HepG2 (cell line): Measurements from ENCODE around the gene DHTKD1. TPM values are rescaled to one million over a fixed set of nuclear protein-coding genes. Genes with fewer than 3 reads are reported as not detected.

ENCODE experiments used
- ETS1 ChIP-seq: sonication (generic); formaldehyde crosslinking; IDR thresholded peaks from 2 replicates; pipeline ENCODE4 v1.4.0; 2020; ENCODE audit warnings: missing genetic modification reagents
- ISL2 ChIP-seq: sonication (generic); formaldehyde crosslinking; IDR thresholded peaks from 2 replicates; pipeline ENCODE4 v1.5.0; 2020; ENCODE audit warnings: missing genetic modification reagents
- JUND ChIP-seq: sonication (generic); formaldehyde crosslinking; IDR thresholded peaks from 2 replicates; pipeline ENCODE4 v1.8.0; 2022; ENCODE audit warnings: mild to moderate bottlenecking, missing genetic modification reagents
- KDM6A ChIP-seq: IDR thresholded peaks from 2 replicates; pipeline ENCODE4 v1.6.1; 2016; ENCODE audit warnings: low read depth
- POGZ ChIP-seq: sonication (generic); formaldehyde crosslinking; IDR thresholded peaks from 2 replicates; pipeline ENCODE4 v1.4.0; 2020; ENCODE audit warnings: mild to moderate bottlenecking, missing genetic modification reagents
- SIN3A ChIP-seq: IDR thresholded peaks from 2 replicates; pipeline ENCODE4 v1.6.1; 2011; ENCODE audit warnings: low read depth, mild to moderate bottlenecking, control low read depth, low read length, borderline replicate concordance
- SOX5 ChIP-seq: IDR thresholded peaks from 2 replicates; pipeline ENCODE4 v1.6.1; 2016; ENCODE audit warnings: borderline replicate concordance
- SSRP1 ChIP-seq: IDR thresholded peaks from 2 replicates; pipeline ENCODE4 v1.6.1; 2016; ENCODE audit warnings: control low read depth
- ZBTB14 ChIP-seq: sonication (generic); formaldehyde crosslinking; IDR thresholded peaks from 2 replicates; pipeline ENCODE4 v1.4.0; 2020; ENCODE audit warnings: missing genetic modification reagents
- ZNF510 ChIP-seq: sonication (generic); formaldehyde crosslinking; IDR thresholded peaks from 2 replicates; pipeline ENCODE4 v1.4.0; 2020; ENCODE audit warnings: low read depth, mild to moderate bottlenecking, missing genetic modification reagents
- ZNF709 ChIP-seq: sonication (generic); formaldehyde crosslinking; IDR thresholded peaks from 2 replicates; pipeline ENCODE4 v1.5.0; 2020; ENCODE audit warnings: mild to moderate bottlenecking, missing genetic modification reagents
- ZNF891 ChIP-seq: sonication (generic); formaldehyde crosslinking; IDR thresholded peaks from 2 replicates; pipeline ENCODE4 v1.5.0; 2020; ENCODE audit warnings: mild to moderate bottlenecking, missing genetic modification reagents
- ZSCAN29 ChIP-seq: sonication (generic); formaldehyde crosslinking; conservative IDR thresholded peaks from 2 replicates; pipeline ENCODE4 v1.4.0; 2020; ENCODE audit warnings: mild to moderate bottlenecking, missing genetic modification reagents
- polyA plus RNA-seq, 8 experiments: library from polyadenylated mRNA; depleted of rRNA in 3 of 8; stranded (reverse) in 7 of 8; unstranded in 1 of 8; fragments of >200 nt; fragmentation: Illumina TruSeq in 4 of 8; extraction: Trizol in 4 of 8; gene quantifications; 2 replicates each; pipeline versions ENCODE4 v1.2.1 to v1.2.3, GENCODE V29; 2011 to 2016; ENCODE audit warnings: low read depth in 4 of 8, missing spikeins in 1 of 8, mixed read lengths in 1 of 8; ENCODE audit not compliant: insufficient read depth in 1 of 8
- total RNA-seq, 5 experiments: library from RNA; depleted of rRNA; stranded (reverse); fragments of >200 nt; fragmentation: Illumina TruSeq; extraction: Trizol; gene quantifications; 2 replicates each; pipeline ENCODE4 v1.2.3, GENCODE V29; 2016; ENCODE audit warnings: low read depth in 1 of 5
- TF ChIP-seq, protein P1 (sequence below): IDR thresholded peaks from 2 replicates; pipeline ENCODE4 v1.6.1; 2016; ENCODE audit warnings: missing genetic modification reagents, missing compliant biosample characterization
- TF ChIP-seq, protein P2 (sequence below): sonication (generic); formaldehyde crosslinking; IDR thresholded peaks from 2 replicates; pipeline ENCODE4 v1.4.0; 2020; ENCODE audit warnings: missing genetic modification reagents
- TF ChIP-seq, protein P3 (sequence below): sonication (generic); formaldehyde crosslinking; IDR thresholded peaks from 2 replicates; pipeline ENCODE4 v1.4.0; 2020; ENCODE audit warnings: mild to moderate bottlenecking, missing genetic modification reagents
- TF ChIP-seq, protein P4 (sequence below): IDR thresholded peaks from 2 replicates; pipeline ENCODE4 v1.6.1; 2016; ENCODE audit warnings: low read depth, borderline replicate concordance
- TF ChIP-seq, protein P5 (sequence below): sonication (generic); formaldehyde crosslinking; IDR thresholded peaks from 2 replicates; pipeline ENCODE4 v1.4.0; 2020; ENCODE audit warnings: missing genetic modification reagents, low read depth, mild to moderate bottlenecking, borderline replicate concordance

The DHTKD1 gene
- total and polyA plus RNA-seq, 2 of the 13 experiments (the other 11 are each of a cell fraction or from before 2014, with no cell fraction given): 9.6 to 14.1 TPM

DNA sequence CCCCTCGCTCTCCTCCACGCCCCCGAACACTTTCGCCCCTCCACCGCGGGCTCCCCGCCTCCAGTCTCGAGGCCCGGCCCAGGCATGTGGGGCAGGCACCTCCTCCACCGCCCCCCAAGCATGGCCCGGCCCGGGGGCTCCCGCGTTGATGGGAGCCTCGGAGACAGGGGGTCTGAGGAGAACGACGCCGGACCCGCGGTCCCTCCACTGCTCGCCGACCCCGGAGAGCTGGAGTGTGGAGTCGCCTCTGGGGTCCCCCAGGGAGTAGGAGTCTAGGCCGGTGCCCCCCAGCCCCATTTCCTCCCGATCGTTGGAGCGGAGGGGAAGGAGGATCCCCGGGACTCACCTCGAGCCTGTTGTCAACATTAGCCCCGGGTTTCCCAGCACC is 26.4 kb upstream of the DHTKD1 start (continued):
- TF ChIP-seq SSRP1 (no peak), SOX5 (CRISPR knock-in tag) (no peak), JUND (CRISPR knock-in tag) (no peak), ZBTB14 (no peak), ISL2 (CRISPR knock-in tag) (no peak), KDM6A (CRISPR knock-in tag) (0 out of 2 replicates have a peak, but pooled peaks have one; percentile 24), SIN3A (peak; percentile 58; the same call in 1 of the 2 replicates), ZNF891 (no peak; the same call in none of the 2 replicates), ZNF510 (no peak), ZNF709 (CRISPR knock-in tag) (no peak), ZSCAN29 (CRISPR knock-in tag) (no peak), ETS1 (CRISPR knock-in tag) (no peak), POGZ (CRISPR knock-in tag) (no peak; the same call in 1 of the 2 replicates)
- TF ChIP-seq, protein P1, sequence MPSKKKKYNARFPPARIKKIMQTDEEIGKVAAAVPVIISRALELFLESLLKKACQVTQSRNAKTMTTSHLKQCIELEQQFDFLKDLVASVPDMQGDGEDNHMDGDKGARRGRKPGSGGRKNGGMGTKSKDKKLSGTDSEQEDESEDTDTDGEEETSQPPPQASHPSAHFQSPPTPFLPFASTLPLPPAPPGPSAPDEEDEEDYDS (CRISPR knock-in tag): no peak
- TF ChIP-seq, protein P2, sequence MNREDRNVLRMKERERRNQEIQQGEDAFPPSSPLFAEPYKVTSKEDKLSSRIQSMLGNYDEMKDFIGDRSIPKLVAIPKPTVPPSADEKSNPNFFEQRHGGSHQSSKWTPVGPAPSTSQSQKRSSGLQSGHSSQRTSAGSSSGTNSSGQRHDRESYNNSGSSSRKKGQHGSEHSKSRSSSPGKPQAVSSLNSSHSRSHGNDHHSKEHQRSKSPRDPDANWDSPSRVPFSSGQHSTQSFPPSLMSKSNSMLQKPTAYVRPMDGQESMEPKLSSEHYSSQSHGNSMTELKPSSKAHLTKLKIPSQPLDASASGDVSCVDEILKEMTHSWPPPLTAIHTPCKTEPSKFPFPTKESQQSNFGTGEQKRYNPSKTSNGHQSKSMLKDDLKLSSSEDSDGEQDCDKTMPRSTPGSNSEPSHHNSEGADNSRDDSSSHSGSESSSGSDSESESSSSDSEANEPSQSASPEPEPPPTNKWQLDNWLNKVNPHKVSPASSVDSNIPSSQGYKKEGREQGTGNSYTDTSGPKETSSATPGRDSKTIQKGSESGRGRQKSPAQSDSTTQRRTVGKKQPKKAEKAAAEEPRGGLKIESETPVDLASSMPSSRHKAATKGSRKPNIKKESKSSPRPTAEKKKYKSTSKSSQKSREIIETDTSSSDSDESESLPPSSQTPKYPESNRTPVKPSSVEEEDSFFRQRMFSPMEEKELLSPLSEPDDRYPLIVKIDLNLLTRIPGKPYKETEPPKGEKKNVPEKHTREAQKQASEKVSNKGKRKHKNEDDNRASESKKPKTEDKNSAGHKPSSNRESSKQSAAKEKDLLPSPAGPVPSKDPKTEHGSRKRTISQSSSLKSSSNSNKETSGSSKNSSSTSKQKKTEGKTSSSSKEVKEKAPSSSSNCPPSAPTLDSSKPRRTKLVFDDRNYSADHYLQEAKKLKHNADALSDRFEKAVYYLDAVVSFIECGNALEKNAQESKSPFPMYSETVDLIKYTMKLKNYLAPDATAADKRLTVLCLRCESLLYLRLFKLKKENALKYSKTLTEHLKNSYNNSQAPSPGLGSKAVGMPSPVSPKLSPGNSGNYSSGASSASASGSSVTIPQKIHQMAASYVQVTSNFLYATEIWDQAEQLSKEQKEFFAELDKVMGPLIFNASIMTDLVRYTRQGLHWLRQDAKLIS (CRISPR knock-in tag): no peak
- TF ChIP-seq, protein P3, sequence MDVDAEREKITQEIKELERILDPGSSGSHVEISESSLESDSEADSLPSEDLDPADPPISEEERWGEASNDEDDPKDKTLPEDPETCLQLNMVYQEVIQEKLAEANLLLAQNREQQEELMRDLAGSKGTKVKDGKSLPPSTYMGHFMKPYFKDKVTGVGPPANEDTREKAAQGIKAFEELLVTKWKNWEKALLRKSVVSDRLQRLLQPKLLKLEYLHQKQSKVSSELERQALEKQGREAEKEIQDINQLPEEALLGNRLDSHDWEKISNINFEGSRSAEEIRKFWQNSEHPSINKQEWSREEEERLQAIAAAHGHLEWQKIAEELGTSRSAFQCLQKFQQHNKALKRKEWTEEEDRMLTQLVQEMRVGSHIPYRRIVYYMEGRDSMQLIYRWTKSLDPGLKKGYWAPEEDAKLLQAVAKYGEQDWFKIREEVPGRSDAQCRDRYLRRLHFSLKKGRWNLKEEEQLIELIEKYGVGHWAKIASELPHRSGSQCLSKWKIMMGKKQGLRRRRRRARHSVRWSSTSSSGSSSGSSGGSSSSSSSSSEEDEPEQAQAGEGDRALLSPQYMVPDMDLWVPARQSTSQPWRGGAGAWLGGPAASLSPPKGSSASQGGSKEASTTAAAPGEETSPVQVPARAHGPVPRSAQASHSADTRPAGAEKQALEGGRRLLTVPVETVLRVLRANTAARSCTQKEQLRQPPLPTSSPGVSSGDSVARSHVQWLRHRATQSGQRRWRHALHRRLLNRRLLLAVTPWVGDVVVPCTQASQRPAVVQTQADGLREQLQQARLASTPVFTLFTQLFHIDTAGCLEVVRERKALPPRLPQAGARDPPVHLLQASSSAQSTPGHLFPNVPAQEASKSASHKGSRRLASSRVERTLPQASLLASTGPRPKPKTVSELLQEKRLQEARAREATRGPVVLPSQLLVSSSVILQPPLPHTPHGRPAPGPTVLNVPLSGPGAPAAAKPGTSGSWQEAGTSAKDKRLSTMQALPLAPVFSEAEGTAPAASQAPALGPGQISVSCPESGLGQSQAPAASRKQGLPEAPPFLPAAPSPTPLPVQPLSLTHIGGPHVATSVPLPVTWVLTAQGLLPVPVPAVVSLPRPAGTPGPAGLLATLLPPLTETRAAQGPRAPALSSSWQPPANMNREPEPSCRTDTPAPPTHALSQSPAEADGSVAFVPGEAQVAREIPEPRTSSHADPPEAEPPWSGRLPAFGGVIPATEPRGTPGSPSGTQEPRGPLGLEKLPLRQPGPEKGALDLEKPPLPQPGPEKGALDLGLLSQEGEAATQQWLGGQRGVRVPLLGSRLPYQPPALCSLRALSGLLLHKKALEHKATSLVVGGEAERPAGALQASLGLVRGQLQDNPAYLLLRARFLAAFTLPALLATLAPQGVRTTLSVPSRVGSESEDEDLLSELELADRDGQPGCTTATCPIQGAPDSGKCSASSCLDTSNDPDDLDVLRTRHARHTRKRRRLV: no peak
- TF ChIP-seq, protein P4, sequence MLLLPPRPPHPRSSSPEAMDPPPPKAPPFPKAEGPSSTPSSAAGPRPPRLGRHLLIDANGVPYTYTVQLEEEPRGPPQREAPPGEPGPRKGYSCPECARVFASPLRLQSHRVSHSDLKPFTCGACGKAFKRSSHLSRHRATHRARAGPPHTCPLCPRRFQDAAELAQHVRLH (CRISPR knock-in tag): no peak
- TF ChIP-seq, protein P5, sequence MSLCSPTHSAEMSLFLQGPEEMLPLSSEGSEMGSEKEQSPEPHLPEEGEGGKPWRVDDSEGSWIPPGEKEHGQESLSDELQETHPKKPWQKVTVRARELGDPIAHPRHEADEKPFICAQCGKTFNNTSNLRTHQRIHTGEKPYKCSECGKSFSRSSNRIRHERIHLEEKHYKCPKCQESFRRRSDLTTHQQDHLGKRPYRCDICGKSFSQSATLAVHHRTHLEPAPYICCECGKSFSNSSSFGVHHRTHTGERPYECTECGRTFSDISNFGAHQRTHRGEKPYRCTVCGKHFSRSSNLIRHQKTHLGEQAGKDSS (CRISPR knock-in tag): no peak
